ENCODE results near the gene OAS2.

DNA sequence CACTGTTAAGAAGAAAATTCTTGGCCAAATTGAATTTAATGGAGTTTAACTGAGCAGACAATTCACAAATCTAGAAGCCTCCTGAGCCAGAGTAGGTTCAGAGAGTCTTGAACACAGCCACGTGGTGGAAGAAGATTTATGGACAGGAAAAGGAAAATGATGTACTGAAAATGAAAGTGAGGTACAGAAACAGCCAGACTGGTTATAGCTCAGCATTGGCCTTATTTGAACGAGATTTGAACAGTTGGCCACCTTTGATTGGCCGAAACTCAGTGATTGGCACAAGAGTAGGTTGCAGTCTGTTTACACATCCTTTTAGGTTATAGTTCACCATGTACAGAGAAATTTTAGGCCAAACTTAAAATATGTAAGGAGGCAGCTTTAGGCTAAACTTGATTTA, 9.9 kb downstream of the OAS2 start:
- TF ChIP-seq, protein P1, sequence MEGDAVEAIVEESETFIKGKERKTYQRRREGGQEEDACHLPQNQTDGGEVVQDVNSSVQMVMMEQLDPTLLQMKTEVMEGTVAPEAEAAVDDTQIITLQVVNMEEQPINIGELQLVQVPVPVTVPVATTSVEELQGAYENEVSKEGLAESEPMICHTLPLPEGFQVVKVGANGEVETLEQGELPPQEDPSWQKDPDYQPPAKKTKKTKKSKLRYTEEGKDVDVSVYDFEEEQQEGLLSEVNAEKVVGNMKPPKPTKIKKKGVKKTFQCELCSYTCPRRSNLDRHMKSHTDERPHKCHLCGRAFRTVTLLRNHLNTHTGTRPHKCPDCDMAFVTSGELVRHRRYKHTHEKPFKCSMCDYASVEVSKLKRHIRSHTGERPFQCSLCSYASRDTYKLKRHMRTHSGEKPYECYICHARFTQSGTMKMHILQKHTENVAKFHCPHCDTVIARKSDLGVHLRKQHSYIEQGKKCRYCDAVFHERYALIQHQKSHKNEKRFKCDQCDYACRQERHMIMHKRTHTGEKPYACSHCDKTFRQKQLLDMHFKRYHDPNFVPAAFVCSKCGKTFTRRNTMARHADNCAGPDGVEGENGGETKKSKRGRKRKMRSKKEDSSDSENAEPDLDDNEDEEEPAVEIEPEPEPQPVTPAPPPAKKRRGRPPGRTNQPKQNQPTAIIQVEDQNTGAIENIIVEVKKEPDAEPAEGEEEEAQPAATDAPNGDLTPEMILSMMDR (IDR thresholded peaks at IDR 0.05) = no peak
- no peak for TF ChIP-seq POLR2AphosphoS5 (IDR thresholded peaks at IDR 0.05)

Measured in stomach (tissue), 4 donors.